Cardiac muscle cell (in vitro differentiated cells and primary cell): ENCODE results near the gene COL5A1. TPM values are rescaled to one million over a fixed set of nuclear protein-coding genes. Genes with fewer than 3 reads are reported as not detected.

Source experiments
- DNase-seq, 2 donors: peaks; one replicate each; pipeline versions ENCODE4 v3.0.0 to v3.0.0-alpha.2; 2010 to 2017; ENCODE audit warnings: low read depth in 1 of 2, low spot score in 1 of 2
- H3K27ac ChIP-seq: fragments of 200-600 bp; sonication (generic); 2 replicates; pipeline ENCODE4 v1.5.1; 2016
- H3K27me3 ChIP-seq: fragments of 200-600 bp; sonication (generic); 2 replicates; pipeline ENCODE4 v1.6.0; 2016; ENCODE audit warnings: control low read depth
- H3K36me3 ChIP-seq: fragments of 200-600 bp; sonication (generic); 2 replicates; pipeline ENCODE4 v1.5.1; 2016; ENCODE audit warnings: control low read depth
- H3K4me1 ChIP-seq: fragments of 200-600 bp; sonication (generic); 2 replicates; pipeline ENCODE4 v1.8.1; 2017; ENCODE audit warnings: low read depth, mild to moderate bottlenecking, mixed run types
- H3K4me3 ChIP-seq: fragments of 200-600 bp; sonication (generic); 2 replicates; pipeline ENCODE4 v1.5.1; 2016; ENCODE audit warnings: mild to moderate bottlenecking
- H3K9me3 ChIP-seq: fragments of 200-600 bp; sonication (generic); 2 replicates; pipeline ENCODE4 v1.5.1; 2017; ENCODE audit warnings: low read depth, mild to moderate bottlenecking, control low read depth
- polyA plus RNA-seq: library from polyadenylated mRNA; unstranded; fragments of >200 nt; fragmentation: Nextera tagmentation; extraction: Ambion mirVana; gene quantifications from 2 replicates; pipeline ENCODE4 v1.2.1, GENCODE V29; 2016
- total RNA-seq: library from RNA; depleted of rRNA; stranded (reverse); fragments of >200 nt; gene quantifications from 2 replicates; pipeline ENCODE4 v1.2.3, GENCODE V29; 2016
- TF ChIP-seq, protein P1 (sequence below): IDR thresholded peaks from 2 replicates; pipeline ENCODE4 v1.5.1; 2012; ENCODE audit warnings: low read depth, mild to moderate bottlenecking, low read length

The COL5A1 gene
- total and polyA plus RNA-seq, 2 experiments from 2014 or later: 34.5 to 129 TPM

DNA sequence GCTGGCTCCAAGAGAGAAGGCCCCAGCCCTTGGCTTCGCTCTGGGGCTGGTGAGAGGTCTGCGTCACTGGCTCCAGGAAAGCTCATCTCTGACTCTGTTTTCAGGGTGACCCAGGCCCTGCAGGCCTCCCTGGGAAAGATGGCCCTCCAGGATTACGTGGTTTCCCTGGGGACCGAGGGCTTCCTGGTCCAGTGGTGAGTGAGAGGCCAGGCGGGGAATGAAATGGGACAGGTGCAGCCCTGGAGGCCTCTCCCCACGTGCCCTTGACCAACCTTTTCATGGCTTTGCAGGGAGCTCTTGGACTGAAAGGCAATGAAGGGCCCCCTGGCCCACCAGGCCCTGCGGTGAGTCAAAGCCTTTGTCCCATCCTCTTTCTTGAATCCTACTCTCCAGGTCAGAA, 163.3 kb downstream of the COL5A1 start:
- no peak overlapping the region for H3K4me3 ChIP-seq
- DNase-seq: no peak
- no peaks in the 10 kb centered on the region for H3K36me3 ChIP-seq
- TF ChIP-seq, protein P1, sequence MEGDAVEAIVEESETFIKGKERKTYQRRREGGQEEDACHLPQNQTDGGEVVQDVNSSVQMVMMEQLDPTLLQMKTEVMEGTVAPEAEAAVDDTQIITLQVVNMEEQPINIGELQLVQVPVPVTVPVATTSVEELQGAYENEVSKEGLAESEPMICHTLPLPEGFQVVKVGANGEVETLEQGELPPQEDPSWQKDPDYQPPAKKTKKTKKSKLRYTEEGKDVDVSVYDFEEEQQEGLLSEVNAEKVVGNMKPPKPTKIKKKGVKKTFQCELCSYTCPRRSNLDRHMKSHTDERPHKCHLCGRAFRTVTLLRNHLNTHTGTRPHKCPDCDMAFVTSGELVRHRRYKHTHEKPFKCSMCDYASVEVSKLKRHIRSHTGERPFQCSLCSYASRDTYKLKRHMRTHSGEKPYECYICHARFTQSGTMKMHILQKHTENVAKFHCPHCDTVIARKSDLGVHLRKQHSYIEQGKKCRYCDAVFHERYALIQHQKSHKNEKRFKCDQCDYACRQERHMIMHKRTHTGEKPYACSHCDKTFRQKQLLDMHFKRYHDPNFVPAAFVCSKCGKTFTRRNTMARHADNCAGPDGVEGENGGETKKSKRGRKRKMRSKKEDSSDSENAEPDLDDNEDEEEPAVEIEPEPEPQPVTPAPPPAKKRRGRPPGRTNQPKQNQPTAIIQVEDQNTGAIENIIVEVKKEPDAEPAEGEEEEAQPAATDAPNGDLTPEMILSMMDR: no peak
- H3K27me3 ChIP-seq: no peaks in the 10 kb centered on the region
- no peaks in the 10 kb centered on the region for H3K9me3 ChIP-seq
- no peak overlapping the region for H3K27ac ChIP-seq
- peaks cover 16% of the 10 kb centered on the region for H3K4me1 ChIP-seq

DNA sequence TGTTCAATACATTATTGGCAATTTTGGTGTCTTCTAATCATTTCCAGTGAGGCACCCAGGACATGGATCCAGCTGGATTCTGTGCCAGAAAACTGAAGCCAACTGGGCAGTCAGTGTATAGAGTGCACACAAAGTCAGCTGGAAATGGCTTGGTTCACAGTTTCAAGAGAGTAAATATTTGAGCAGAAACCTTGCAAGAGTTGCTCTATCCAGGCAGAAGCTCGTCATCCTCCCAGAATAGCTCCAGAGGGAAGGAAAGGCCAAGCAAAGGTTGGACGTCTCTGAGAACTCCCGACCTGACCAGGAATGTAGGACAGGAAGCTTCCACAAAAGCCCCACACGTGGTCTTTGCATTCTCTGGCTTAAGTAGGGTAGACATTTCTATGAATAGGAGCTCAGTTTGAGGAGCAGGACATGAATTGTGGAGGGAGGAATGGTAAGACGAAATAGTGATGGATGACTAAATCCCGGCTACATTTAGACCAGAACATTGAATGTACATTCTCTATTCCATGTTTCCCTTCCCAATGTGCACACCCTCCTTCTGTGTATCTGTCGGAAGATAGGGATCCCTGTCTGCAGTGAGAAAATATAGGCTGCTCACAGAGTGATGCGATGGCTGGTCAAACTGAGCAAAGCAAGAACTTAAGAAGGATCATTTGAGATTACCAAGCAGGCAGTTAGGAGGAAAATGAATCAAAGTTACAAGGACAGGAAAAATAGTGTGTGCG, 166.3 kb downstream of the COL5A1 start:
- Histone ChIP-seq H3K27ac (peak overlapping the region; percentile 25), H3K27me3 (no peaks in the 10 kb centered on the region), H3K4me1 (peaks cover 12% of the 10 kb centered on the region), H3K4me3 (no peak overlapping the region), H3K9me3 (no peaks in the 10 kb centered on the region), H3K36me3 (peaks cover 3% of the 10 kb centered on the region)
- DNase-seq: peak; percentile 42 to 71
- TF ChIP-seq, protein P1: no peak

DNA sequence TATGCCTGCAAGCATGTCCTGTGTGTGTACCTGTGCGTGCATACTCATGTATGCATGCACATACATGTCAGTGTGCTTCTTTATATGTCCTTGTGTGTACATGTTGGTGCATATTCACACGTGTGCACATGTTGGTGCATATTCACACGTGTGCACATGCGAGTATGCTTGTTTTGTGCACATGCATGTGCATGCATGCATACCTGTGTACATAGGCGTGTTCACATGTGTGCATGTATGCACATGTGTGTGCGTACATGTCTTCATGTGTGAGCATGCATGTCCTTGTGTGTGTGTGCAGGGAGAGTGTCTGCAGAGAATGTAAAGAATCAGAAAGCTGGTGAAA, 166.8 kb downstream of the COL5A1 start:
- H3K4me1 ChIP-seq: peaks cover 12% of the 10 kb centered on the region
- H3K4me3 ChIP-seq: no peak overlapping the region
- TF ChIP-seq, protein P1: no peak
- peaks cover 3% of the 10 kb centered on the region for H3K36me3 ChIP-seq
- H3K9me3 ChIP-seq: no peaks in the 10 kb centered on the region
- H3K27me3 ChIP-seq: no peaks in the 10 kb centered on the region
- H3K27ac ChIP-seq: no peak overlapping the region
- DNase-seq: no peak

DNA sequence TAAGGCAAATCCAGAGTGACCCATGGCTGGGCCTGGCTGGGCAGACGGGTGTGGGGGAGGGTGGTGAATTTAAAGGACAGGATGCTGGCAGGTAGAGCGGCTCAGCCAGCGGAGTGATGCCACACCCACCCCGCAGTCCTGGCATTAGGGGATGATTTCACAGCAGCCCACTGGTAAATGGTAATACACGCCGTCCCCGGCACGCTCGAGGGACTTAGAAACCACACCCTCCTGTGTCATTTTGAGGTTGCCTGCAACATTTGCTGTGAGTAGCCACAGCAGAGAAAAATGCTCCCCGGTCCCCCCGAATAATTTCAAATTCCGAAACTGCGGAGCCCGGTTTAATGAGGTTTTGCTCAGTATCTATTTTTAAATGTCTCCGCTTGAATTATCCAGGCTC, 167.7 kb downstream of the COL5A1 start:
- Histone ChIP-seq H3K4me3 (no peak overlapping the region), H3K27ac (no peak overlapping the region), H3K4me1 (peaks cover 12% of the 10 kb centered on the region), H3K27me3 (no peaks in the 10 kb centered on the region), H3K36me3 (peaks cover 3% of the 10 kb centered on the region), H3K9me3 (no peaks in the 10 kb centered on the region)
- DNase-seq: no peak
- TF ChIP-seq, protein P1: no peak

DNA sequence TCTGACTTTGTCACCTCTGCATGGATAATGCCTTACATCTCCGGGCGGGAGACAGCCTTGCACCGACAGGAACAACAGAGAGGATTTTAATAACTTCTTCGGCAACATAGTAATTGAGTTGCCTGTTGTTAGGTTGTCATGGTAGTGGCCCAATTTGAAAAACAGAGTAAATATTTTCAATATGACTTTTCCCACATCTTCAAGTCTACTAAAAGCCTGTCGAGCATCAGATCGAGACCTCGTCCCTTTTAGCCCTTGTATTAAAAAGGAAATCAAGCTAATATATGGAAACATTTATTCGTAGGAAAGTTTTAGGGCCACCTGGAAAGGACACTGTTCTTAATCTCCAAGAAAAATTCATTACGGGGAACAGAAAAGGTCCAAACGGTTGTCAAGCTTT, 168.2 kb downstream of the COL5A1 start:
- H3K4me1 ChIP-seq: peaks cover 12% of the 10 kb centered on the region
- H3K27ac ChIP-seq: no peak overlapping the region
- TF ChIP-seq, protein P1: no peak

More for the DNA sequence above, 168.2 kb downstream of the COL5A1 start:
- no peak overlapping the region for H3K4me3 ChIP-seq
- no peaks in the 10 kb centered on the region for H3K9me3 ChIP-seq
- peaks cover 3% of the 10 kb centered on the region for H3K36me3 ChIP-seq
- no peaks in the 10 kb centered on the region for H3K27me3 ChIP-seq
- no peak for DNase-seq
